HG02885 (cell line): ENCODE data around the gene WIF1.

Experiments used
- ATAC-seq: cut with Tn5 transposase; IDR thresholded peaks from one replicate; pipeline ENCODE4 v1.9.1; 2021; ENCODE audit warnings: mild to moderate bottlenecking; ENCODE audit not compliant: unreplicated experiment, poor library complexity

Gene WIF1

DNA sequence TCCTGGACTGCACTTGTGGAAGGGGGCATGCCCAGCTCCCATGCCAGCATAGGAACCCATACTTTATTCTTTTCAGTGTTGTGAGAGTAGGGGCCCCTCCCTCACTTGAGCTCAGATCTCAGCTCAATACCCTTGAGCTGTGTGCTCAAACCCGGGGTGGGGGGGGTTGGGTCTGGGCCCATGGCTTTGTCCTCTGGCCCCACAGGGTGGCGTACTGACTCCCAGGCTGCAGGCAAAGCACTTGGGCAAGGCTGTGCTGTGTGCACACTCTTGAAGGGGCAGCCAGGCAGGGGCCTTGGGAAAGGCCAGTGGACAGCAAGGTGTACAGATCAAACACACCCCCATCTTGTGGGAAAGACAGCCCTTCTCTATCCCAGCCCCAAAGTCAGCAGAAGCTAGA lies 81.8 kb downstream of the WIF1 start:
- ATAC-seq = no peak

DNA sequence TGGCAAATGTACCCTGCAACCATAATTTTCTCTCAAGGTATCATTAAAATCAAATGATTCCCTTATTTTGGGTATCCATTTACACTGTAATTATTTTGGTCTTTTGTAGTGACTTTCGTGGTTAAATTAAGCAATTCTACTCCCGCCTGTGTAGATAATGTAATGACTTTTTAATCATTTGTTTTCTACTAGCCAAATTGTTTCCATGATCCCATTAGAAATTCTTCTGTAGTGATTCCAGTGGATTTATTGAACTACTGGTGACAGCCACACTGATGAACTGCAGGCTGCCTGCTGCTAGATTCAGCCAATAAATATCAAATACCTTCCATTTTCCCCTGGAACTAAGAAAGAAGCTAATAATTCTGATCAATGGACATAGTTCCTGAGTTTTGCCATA lies 96.0 kb downstream of the WIF1 start:
- ATAC-seq = no peak

DNA sequence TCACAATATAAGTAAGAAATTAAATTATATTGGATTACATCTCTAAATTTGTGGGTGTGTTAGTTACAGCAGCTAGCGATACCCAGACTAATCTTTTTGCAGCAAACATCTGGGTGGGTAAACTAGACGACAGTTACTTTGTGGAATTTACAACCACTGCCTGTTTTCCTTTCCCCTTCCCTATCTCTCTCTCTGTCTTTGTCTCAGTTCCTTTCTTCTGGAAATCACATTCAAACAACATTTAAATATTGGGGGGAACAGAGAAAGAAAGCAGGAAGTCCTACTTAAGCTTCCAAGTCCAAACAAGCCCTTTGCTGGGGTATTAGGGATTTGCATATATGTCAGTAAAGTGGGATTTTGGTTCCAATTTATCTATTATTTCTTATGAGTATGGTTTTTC lies 97.6 kb downstream of the WIF1 start:
- no peak for ATAC-seq

DNA sequence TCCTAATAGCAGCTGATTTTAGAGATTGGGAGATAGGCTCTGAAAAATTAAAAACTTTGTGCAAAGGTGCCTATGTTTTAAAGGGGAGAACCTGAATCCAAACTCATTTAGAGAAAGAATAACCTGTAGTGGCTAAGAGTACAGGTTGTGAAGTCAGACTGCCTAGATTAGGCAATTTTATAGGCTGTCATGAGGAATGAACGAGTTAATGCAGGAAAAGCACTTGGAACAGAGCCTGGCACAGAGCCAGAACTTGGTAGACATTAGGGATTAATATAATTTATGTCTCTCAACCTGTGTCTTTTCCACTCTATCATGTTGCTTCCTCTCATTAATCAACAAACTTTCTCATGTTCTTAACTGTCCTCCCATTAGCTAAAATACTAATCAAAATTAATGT lies 98.1 kb downstream of the WIF1 start:
- ATAC-seq = no peak

DNA sequence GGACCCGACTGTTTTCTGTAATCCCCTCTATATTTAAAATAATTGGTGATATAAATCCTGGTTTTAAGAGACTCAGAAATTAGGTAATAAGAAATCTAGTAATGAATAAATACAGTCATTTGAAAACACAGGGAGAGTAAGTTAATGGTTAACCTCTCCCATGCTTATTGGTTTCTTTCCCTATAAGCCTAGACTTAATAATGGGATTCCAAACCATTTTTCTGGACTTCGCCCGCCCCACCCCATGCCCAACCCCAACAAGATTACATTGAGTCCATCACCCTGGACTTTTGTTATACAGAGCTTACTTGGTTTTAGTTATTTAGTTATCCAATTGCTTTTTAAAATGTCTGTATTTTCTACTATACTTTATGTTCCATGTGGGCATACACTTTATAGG lies 98.7 kb downstream of the WIF1 start:
- ATAC-seq = no peak

DNA sequence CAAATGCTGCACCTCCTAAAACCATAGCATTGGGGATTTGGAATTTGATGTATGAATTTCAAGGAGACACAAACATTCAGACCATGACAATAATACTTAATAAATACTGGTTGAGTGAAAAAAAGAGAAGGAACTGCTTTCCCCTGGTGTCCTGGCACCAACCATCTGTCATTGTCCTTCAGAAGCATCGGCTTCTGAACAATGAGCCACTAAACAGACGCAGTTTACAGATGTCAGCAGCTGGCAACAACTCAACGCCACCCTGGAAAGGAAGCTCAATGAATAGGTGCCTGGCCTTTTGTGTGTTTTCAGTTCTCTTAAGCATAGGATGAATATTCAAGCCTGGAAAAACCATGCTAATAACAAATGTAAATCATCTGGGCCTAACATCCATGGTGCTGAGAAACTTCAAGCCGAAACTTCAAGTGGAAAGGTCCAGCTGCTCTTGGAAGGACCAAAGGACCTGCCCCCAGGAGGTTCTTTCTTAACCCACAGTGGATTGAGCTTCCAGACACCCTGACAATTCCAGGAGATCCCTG lies 101.3 kb downstream of the WIF1 start:
- no peak for ATAC-seq

DNA sequence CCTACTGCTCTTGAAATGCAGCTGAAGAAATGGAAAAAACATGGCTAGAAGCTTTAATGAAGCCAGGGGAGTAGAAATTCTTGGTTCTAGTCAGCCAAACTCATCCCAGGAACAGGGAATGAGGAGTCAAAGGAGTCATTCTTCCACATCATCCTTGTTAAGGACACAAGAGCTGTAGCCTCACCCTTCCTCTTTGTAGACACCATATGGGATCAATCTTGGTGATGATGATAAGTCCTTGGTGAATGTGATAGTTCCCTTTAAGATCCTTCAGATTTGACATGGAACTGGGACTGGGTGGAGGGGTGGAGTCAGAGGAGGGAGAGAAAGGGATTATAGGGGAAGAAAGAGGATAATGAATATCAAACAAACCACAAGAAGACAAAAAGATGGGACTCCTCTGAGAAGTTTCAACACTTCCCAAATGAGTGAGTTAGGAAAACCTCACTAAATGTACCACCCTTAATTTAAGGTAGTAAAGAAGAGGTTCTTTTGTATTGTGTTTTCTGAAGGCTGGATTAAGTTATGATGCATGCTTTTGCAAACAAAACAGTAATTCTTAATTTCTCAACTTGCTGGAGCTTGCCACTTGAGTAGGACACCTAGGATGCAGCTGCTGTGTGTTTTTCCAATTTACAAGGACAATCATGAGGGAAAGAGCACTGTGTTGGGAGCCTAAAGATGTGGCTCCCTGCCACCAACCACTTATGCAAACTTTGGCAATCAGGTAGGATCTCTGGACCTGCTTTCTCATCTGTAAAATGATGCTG lies 104.0 kb downstream of the WIF1 start:
- no peak for ATAC-seq

DNA sequence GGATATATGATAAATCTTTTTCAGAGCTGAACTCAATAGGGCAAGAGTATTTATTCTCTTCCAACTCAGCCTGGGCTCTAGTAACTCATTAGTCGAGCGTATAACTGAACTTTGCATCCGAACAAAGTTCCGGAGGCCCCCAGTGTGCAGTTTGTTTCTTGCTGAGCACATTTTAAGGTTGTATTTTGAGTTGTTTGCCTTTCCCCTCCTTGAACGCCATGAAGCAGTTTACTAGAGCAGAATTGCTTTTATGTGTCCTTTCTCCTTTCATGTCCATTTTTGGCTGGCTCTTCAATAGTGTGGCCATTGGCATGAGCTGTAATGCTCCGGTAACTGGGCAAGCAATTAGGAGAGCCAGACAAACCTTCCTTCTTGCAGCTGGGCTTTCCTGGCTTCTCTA lies 105.3 kb downstream of the WIF1 start:
- no peak for ATAC-seq

DNA sequence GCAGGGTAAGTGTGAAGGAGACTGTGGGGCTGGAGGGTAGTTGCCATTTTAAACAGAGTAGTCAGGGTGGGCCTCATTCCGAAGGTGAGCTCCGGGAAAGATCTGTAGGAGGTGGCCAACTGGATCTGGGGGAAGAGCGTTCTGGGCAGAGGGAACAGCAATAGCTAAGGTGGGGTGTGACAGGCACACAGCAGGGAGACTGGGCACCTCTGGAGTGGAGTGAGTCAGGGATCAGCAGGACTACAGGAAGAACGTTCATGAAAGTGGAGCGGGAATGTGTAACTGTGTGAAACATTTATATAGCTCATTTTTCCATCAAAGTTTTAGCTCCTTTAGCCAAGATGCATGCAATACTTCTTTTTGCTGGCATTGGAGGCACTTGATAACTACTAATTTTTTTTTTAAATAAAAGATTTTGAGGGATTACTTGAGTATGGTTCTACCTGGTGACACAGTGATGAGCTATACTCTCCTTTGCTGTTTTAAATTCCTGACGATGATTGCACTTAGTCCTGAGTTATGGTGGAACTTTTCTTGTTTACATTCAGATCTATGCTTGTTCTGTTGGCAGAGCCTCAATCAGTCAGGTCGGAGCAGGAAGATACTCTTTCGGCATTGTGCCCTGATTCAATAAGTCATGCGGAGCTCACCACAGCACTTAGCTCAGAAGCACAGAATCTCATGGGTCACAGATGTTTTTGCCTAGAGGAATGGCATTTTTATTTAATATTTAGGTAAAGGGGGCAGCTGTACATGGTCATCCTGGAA lies 106.4 kb downstream of the WIF1 start:
- no peak for ATAC-seq

DNA sequence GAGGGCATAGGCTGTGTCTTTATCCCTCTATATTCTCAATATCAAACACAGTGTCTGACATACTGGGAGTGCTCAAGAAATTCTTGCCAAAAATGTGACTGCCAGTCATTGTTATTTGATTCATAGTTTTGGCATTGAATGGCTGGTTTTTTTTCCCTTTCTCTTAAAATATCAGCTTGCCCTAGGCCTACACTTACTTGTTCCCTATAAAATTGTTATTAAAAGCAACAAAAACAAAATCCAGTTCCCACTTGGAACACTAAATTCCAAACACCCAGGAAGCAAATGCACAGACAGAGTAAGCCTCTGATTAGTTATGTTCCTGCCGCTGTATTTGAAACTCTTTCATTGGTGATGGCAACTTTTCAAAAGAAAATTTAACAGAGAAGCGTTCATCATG lies 110.7 kb downstream of the WIF1 start:
- ATAC-seq = no peak

DNA sequence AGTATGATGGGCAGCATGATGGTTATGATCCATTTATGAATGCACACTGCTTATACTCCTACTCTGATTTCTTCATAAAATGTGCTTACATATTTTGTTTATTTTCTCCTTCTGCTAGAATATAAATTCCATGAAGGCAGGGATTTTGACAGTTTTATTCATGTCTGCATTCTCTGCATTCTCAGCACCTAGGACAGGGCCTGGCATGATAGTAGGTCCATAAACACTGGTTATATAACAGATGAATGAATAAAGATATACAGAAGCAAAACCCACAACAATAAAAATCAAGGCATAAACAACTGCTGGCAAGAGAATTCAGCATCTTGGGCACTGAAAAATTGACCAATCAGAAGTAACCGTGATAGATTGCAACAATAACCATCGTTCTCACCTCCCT lies 115.4 kb downstream of the WIF1 start:
- no peak for ATAC-seq

DNA sequence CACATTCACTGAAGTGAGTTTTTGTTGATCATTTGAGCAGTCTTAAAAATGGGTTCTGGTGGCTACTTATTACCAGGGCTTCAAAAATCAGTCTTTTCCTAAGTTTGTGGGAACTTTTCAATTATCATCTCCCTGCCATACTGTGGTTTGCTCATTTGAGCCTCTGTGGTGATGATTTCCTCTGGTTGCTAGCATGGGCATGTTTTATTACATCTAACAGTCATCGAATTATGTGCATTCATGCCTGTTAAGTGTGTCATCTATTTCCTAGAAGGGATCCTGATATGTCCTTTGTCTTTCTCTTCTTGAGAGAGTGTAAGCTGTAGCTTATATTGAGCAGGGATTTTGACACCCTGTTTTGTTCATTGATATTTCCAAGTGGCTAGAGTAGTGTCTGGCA lies 116.8 kb downstream of the WIF1 start:
- ATAC-seq = no peak
